Left ventricle myocardium inferior (tissue), 1 donor: ENCODE measurements around the gene CCDC38. TPM values are rescaled to one million over a fixed set of nuclear protein-coding genes. Genes with fewer than 3 reads are reported as not detected.

Experiments used
- DNase-seq: peaks from one replicate; pipeline ENCODE4 v3.0.0-alpha.2; 2020
- H3K27ac ChIP-seq: fragments of 200-600 bp; replicated peaks from 2 replicates; pipeline ENCODE4 v1.8.0; 2021
- H3K27me3 ChIP-seq: fragments of 200-600 bp; 2 replicates; pipeline ENCODE4 v1.8.0; 2021; ENCODE audit warnings: low read depth
- H3K36me3 ChIP-seq: fragments of 200-600 bp; 2 replicates; pipeline ENCODE4 v1.8.0; 2021
- H3K4me1 ChIP-seq: fragments of 200-600 bp; 2 replicates; pipeline ENCODE4 v1.8.0; 2021
- H3K4me3 ChIP-seq: fragments of 200-600 bp; 2 replicates; pipeline ENCODE4 v1.8.0; 2021; ENCODE audit warnings: mild to moderate bottlenecking, moderate library complexity
- H3K9me3 ChIP-seq: fragments of 200-600 bp; replicated peaks from 2 replicates; pipeline ENCODE4 v1.8.0; 2021
- CTCF ChIP-seq: fragments of 200-600 bp; IDR thresholded peaks from 2 replicates; pipeline ENCODE4 v1.8.0; 2021; ENCODE audit warnings: antibody characterized with exemption, mild to moderate bottlenecking, borderline replicate concordance
- intact Hi-C: fragments of 100-400 bp; cut with micrococcal nuclease; formaldehyde crosslinking; loops from one replicate; pipeline ENCODE4 v1.11.0; 2022
- total RNA-seq: library from RNA; stranded (reverse); fragmentation: NEBNext Ultra II Directional; extraction: Animal tissue kit (Norgen Biotek cat#: 25700); gene quantifications from one replicate; pipeline ENCODE4 v1.2.1, GENCODE V29; 2021
- donor health status: DM: no; HTN: yes; CAD: no; lungs with severe emphysema.

The CCDC38 gene
- total RNA-seq, 1 donor from 2014 or later = 0.22 TPM

- Histone ChIP-seq H3K9me3 (no peaks in the 10 kb centered on the region), H3K27me3 (peaks cover 5% of the 10 kb centered on the region), H3K36me3 (no peaks in the 10 kb centered on the region), H3K27ac (no peak overlapping the region), H3K4me1 (no peaks in the 10 kb centered on the region), H3K4me3 (no peak overlapping the region)
- DNase-seq = no peak
- no peak for TF ChIP-seq CTCF
- intact Hi-C loops = no loop called here
Observed at GRCh38 chr12:95984682-95985081, 42.3 kb upstream of the CCDC38 start.

- no peak for TF ChIP-seq CTCF
- intact Hi-C loops = no loop called here
- H3K9me3 ChIP-seq = no peaks in the 10 kb centered on the region
- no peaks in the 10 kb centered on the region for H3K36me3 ChIP-seq
- DNase-seq = no peak
- H3K4me3 ChIP-seq = no peak overlapping the region
- no peaks in the 10 kb centered on the region for H3K27me3 ChIP-seq
- H3K4me1 ChIP-seq = no peaks in the 10 kb centered on the region
- no peak overlapping the region for H3K27ac ChIP-seq
Observed at GRCh38 chr12:95982602-95983001, 40.2 kb upstream of the CCDC38 start.

GRCh38 chr12:95980437-95980836, 38.0 kb upstream of the CCDC38 start:
- Histone ChIP-seq H3K27me3 (no peaks in the 10 kb centered on the region), H3K9me3 (no peaks in the 10 kb centered on the region), H3K4me1 (no peaks in the 10 kb centered on the region), H3K4me3 (no peak overlapping the region), H3K27ac (no peak overlapping the region), H3K36me3 (no peaks in the 10 kb centered on the region)
- TF ChIP-seq CTCF = no peak
- intact Hi-C loops = no loop called here
- no peak for DNase-seq

GRCh38 chr12:95978774-95979173, 36.4 kb upstream of the CCDC38 start:
- Histone ChIP-seq H3K9me3 (no peaks in the 10 kb centered on the region), H3K4me3 (no peak overlapping the region), H3K4me1 (no peaks in the 10 kb centered on the region), H3K27ac (no peak overlapping the region), H3K27me3 (no peaks in the 10 kb centered on the region), H3K36me3 (no peaks in the 10 kb centered on the region)
- no peak for TF ChIP-seq CTCF
- intact Hi-C loops = no loop called here
- DNase-seq = no peak

- Histone ChIP-seq H3K4me3 (no peak overlapping the region), H3K36me3 (no peaks in the 10 kb centered on the region), H3K27me3 (no peaks in the 10 kb centered on the region), H3K4me1 (no peaks in the 10 kb centered on the region), H3K9me3 (no peaks in the 10 kb centered on the region), H3K27ac (no peak overlapping the region)
- TF ChIP-seq CTCF = no peak
- intact Hi-C loops = no loop called here
- no peak for DNase-seq
Observed at GRCh38 chr12:95978351-95978750, 35.9 kb upstream of the CCDC38 start.
